Dedifferentiated amniotic fluid mesenchymal stem cell (primary cell): Measurements from ENCODE around the gene CARD18.

Source experiments
- DNase-seq: peaks from one replicate; pipeline ENCODE4 v3.0.0-alpha.2; 2016; ENCODE audit errors: extremely low spot score

CARD18 gene, protein sequence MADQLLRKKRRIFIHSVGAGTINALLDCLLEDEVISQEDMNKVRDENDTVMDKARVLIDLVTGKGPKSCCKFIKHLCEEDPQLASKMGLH

DNA sequence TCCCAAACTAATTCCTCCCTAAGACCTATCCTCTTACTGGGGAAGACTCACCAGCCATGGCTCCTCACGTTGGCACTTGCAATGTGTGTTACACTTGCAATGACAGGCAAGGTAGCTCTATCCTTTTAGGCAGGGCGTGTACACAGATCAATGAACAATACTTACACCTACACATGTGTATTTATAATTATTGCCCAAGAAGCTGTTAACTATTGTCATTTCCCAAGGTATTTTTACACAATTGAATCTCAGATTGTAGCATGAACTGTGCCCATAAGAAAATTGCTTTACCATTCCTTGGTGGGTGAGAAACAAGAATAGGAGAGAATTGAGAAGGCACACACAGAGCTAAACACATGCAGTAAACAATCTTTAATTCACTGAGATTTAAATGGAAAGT is at the start of gene CARD18:
Gene CARD18 (minus strand): TSS at position 101 of the 400 bp plus-strand sequence. CDS start 43 bp downstream, at position 58.
- no peak for DNase-seq

DNA sequence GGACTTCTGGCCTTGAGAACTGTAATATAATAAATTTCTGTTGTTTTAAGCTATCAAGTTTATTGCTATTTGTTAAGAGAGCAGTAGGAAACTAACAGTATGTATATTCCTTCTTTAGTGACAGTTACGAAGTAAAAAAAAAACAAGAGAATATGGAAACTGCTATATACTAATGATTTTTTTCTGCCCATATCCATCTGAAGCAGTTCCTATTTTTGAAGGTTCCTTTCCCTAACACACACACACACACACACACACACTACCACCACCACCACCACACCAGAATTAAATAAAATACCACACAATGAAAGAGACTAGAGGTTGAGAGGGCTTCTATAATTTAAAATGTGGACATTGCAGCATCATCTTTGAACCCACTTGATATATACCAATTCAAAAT is 44.4 kb upstream of the CARD18 start:
- no peak for DNase-seq

DNA sequence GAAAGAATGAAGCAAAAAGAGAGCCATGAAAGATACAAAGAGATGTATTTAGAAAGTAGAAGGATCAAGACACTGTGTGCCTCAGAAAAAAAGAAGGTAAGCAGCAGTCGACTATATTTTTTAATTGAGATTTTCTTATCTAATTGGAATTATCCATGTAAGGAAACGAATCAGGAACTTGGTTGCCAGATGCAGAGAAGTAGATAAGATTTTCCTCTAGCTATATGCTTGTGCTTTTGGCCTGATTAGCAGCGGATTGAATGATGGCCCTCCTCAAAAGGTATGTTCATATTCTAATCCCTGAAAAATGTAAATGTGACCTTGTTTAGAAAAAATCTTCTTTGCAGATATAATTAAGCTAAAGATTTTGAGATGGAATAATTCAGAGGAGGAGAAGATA is 43.9 kb upstream of the CARD18 start:
- DNase-seq: no peak

DNA sequence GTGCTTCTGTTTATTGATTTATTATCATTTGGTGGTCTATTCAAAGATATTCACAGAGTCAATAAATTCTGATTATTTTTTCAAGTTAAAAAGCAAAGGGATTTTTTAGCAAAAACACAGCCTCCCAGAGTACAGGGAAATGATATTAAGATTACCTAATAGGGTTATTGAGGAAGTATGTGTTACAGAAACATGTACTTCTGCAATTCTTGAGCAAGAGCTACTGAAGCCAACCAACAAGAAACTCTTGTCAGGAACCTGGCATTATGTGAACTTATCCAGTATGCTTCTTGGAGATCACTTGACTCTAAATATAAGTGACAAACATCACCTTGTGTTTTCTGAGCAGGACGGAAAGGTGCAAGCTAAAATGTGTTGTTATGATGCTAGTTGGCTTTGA is 42.0 kb upstream of the CARD18 start:
- no peak for DNase-seq

DNA sequence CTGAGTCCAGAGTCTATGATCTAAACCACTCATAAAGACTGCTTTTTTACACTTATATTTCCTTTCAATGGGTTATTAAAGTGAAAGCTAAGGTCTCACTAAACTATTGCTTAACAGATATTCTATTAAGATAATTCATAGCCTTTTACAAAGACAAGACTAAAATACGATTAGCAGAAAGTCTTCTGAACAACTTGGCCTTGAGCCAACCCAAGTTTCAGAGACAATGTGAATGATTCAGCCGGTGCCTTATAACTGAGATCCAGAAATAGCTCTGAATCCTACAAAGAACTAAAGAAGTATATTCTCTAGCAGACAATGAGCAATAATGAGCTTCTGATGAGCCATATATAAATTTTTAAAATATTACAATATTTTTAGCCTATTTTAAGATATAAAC is 41.5 kb upstream of the CARD18 start:
- DNase-seq: no peak

DNA sequence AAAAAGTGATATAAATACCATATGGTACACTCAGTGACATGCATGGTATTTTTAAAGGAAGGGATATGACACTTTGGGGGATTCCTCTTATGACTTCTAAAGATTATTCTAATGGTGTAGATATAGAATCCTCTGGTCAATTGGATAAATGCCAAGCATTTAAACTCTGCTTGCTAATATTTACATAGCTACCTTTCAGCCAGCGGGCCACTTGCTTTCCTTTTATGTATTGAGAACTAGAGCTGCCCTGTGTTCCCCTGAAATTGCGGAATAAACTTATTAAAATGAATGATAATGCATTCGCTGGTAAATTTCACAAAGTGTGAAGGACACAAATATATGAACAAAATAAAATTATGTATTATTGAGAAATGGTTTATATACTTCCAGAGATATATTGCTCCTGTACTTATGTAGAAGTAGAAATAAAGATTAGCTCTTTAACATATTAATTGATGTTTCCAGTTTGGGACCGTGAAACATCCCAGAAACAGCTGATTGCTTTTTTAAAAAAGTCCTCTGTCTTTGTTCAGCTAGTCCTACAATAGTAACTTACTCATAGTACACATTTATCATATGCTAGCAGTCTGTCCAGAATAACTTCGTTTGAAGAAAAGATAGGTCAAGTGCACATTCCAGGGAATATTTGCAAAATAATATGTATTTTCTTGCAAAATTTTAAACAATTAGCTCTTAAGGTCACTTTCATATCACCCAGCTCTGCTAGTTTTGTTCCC is 40.1 kb upstream of the CARD18 start:
- DNase-seq: no peak

DNA sequence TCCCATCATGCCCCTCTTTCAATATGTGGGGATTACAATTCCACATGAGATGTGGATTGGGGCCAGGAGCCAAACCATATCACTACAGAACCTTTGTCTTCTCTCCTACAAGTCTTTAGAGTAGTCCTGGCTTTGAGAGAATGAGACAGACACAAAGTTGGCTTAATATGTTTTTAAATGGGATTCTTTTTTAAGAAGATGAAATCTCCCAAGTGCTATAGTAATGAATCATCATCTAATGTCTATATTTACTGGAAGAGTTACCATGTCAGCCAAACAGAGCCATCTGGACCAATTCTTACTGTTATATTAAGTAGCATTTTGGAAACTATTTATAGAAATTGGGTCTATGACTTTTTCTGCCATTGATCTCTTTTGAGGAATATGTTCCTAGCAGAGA is 38.1 kb upstream of the CARD18 start:
- peak; percentile 89 for DNase-seq

DNA sequence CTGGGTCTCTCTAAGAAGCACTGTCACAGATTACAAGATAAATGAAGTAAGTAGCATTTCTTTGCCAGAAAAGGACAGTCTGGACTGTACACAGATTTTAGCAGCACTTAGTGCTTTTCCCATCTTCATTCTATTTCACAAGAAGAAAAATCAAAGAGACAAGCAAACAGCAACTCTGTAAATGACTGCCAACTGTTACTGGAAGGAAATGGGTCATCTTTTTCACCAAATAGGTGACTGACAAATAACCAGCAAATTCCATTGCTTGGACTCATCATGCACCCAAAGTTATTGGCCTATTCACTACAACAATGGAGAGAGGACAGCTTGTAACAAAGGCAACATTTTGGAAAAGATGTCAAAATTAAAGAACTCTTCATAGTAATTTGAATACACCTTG is 28.9 kb upstream of the CARD18 start:
- no peak for DNase-seq

DNA sequence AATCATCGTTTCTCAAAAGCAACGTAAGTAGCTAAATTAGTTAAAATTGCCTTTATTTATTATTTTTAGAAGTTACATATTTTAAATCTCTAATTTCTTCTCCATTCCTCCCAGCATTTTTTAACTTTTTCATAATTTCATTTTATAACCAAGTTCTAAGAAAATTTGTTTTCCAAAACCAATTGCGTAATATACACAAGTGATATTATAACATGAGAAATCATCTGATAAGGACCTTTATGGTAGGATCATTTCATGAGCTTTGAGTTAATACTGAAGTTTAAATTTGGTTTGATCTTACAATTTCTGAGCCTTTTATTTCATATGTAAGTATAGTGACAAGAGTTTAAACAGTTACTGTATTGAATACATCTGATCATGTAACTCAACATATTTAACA is 27.7 kb upstream of the CARD18 start:
- no peak for DNase-seq

DNA sequence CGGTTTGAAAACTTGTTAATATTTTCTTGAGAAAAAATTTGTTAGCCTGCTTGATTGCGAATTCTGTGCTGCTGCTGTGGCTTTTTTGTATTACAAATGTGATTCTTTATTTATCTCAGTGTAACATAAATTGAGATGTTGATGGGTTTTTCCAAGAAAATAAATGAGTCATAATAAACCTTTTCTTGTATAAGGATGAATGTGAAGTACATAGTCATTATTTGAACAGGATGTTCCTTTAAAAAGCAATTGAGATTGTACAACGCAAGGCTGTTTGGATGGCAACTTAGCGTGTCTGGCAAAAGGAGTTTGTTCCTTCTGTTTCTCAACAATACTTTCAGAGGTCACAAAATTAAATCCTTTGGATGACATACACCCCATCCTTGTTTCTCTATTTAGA is 24.6 kb upstream of the CARD18 start:
- DNase-seq: no peak

DNA sequence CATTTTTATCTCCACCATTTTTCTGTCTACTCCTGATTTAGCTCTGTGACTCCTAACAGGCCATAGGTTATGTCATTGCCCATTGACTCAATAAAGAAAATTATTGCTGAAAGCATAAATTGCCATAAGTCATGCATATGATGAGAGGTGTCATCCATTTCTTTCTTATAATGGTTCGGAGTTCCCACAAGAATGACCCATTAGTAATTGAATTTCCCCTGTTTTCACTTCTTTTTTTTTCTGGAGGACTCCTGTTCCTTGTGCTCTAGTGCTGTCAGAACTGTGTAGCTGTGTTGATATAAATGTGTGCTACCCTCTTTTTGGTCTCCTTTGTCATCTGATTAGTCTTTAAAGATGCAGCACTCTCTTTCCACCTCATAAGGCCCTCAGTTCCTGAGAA is 22.9 kb upstream of the CARD18 start:
- DNase-seq: no peak

DNA sequence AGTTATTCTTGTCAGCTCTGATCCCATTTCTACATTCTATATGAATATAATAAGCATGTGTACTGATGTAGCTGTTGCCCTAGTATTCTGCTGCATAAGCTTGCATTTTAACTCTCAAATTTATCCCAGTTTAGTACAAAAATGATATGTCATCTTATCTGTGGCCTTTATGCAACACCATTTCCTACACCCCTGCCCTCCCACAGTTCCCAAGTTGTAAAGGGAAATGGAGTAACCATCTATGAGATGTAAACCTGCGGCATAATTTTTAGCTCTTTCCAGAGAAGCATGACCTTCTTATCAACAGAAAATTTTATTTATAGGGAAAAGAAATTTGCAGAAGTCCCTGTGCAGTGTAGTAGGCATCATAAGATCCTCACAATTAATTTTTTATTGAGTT is 18.9 kb upstream of the CARD18 start:
- DNase-seq: no peak

DNA sequence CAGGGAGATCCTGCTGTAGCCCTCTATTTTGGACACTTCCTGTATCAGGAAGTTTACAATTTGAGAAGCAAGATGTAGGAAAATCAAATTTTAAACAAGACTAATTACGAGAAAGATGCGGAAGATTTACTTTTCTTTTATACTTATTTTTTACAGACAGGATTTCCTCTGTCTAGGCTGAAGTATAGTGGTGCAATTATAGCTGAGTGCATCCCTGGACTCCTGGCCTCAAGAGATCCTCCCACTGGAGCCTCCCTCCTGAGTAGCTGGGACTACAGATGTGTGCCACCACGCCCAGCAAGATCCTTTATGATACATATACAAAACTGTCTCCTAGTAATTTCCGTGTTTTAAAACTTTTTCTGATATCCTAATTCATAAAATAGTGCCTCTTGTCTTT is 17.2 kb upstream of the CARD18 start:
- DNase-seq: no peak

DNA sequence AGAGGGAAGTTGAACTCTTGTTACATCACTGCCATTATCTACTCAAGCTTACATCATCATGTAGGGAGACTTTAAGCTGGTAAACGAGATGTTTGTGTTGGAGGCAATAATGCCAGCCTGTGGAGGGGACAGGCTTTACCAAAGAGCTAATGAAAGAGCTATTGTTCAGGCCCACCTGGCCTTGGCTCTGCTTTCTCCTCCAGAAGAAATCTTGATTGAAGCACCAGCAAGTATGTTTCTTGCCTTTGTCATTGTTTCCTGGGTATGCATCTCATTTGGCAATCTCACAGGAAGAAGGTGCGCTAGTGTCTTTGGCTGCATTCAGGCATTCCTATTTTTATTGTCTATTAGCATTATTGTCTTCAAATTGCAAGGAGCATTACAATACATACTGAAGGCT is 16.7 kb upstream of the CARD18 start:
- no peak for DNase-seq

DNA sequence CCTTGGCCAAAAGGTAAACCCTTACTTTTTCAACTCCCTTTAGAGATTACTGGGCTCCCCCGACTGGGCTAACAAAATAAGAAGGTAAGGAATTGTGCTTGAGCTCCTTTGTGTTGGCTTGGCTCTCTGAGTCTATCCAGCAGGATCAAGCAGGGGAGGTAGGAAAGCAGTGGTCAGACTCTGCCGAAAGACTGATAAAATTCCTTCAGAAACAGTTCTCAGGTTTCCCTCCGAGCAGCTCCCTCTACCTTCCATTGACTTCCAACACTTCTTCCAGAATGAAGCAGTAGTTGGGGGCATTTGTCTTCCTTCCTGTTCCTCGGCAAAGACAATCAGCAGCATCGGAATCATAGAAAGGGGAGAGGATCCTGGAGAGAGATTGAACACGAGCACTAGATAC is 16.1 kb upstream of the CARD18 start:
- no peak for DNase-seq

DNA sequence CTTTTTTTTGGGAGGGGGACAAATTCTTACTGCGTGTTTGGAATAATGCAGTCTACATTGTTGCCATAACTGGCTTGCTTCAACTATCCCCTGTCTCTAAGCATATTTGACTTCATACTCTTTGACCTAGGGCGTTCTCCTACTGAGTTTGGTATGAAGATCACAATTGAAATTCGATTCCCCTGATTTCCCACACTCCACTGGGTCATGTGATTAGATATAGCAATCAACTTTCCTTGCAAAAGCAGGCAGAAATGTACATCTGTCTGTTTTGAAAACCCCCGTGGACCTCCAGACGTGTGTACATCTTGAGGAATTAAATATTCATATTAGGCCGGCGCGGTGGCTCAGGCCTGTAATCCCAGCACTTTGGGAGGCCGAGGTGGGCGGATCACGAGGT is 13.8 kb upstream of the CARD18 start:
- DNase-seq: no peak

DNA sequence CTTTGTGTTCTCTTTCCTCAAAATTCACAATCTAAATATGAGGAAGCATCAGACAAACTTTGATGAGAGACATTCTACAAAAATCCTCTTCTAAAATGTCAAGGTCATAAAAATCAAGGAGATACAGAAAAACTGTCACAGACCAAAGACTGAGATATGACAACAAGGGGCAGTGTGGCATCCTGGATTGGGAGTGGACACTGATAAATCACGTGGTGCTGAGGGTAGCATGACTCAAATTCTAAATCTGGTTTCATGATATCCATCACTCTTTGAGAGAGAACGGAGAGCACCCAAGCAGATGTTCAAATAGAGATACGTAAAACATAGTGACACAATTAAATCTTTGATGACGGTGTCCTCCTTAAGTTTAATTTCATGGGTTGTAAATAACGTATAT is 13.0 kb upstream of the CARD18 start:
- DNase-seq: no peak

DNA sequence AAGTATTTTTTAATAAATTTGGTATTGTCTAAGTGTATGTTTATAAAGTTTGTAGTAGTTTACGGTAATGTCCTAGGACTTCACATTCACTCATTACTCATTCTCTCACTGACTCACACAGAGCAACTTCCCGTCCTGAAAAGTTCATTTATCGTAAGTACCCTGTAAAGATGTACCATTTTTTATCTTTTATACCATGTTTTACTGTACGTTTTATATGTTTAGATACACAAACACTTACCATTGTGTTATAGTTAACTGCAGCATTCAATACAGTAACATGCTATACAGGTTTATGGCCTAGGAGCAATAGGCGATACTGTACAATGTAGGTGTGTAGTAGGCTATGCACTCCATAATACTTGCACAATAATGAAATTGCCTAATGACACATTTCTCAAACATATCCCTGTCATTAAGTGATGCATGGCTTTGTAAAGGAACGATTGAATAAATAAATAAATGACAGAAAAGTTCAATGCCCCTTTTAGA is 12.5 kb upstream of the CARD18 start:
- no peak for DNase-seq

DNA sequence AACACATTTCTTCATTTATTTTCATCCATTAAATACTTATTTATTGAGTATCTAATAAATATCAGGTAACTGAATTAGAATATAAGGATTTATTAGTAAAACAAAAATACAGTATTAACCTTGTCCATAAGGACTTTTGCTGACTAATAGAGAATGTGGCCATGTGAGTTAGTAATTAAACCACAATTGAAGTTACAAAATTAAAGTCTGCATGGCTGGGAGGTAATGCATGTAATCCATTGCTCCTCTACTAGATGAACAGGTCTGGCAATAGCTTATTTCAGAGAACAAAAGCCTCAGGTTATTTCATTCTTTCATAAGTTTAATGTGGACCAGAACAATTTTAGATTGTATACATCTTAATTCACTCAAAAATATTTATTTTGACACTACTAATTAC is 9.9 kb upstream of the CARD18 start:
- no peak for DNase-seq

DNA sequence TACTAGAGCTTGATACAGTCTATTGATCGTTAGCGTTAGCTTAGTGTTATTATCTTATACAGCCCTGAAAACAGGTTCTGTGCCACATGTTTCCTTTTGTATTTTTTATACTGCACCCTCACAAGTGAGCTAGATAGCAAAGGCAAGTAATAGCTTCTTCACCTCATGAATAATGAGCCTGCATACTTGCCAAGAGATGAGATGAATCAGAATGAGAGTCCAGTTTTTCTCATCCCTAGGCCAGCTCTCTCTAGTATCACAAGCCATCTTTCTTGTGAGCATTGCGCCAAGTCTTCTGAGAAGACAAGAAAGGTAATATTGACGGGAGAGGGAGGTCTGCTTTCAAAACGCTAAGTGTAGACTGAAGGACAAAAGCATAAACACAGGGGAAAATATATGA is 8.7 kb upstream of the CARD18 start:
- DNase-seq: no peak

DNA sequence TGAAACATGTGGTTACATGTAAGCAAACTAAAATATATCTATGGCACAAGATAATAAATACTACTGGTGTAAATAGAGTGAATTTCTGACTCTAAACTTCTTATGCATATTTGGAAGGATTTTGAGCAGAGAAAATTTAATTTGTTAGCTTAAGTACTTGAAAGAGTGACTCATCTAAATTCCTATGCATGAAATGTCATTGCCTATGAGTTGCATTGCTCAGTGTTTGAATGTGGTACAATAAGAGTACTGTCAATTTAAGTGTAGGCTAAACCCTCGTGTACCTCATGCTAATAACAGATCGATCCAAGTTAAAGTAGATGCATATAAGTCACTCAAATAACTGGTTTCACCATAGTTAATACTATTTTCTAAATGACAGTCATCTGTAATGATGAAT is 5.3 kb upstream of the CARD18 start:
- DNase-seq: peak; percentile 89

DNA sequence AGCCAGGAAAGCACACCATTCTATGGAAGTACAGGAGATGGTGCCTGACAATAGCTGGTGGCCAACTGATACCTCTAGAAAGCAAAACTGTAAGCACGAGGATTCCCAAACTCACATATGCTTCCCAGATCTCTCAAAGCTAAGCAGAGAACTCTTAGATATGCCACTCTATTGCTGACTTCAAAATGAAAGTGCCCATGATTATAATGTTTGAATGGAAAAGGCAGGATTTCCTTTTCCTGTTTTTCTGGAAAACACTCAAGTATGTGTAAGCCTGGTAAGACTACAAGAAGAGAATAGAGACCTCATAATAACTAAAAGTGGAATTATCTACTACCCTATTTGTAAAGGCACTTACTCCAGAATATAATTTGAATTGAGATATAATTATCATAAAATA is 2.6 kb upstream of the CARD18 start:
- no peak for DNase-seq

DNA sequence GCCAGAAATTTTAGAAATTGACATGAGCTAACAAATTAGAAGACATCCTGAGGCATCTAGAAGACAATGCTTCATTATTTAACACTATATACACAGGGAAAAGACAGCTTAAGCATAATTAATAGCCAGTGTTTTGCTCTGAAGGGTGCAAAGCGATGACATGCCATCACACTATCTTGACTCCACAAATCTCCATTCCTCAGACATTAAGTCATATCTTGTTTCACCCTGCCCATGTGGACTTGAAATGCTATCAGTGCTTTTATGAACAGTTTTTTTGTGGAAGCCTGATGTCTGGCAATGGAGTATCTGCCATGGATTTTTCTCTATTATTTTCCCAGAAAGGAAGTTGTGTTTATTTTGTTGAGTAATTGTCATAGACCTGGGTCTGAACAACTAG is 2.3 kb downstream of the CARD18 start:
- DNase-seq: no peak

DNA sequence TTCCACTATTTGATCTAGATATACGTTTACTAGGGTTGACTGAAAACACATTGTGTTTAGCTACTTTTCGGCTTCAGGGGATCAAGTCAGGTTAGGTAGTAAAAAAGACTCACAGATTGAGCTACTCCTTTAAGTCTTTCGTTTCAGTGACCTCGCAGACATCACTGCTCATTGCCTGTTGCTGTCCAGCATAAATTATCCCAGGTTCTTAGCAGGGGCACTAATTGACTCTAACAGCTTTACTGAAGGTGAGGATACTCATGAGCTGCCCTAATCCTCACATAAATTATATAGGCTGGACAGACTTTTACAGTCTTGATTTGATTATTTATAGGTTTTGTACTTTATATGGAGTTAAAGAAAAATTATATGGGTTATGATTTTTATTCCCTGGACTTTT is 3.7 kb downstream of the CARD18 start:
- no peak for DNase-seq
